Spleen (tissue), 7 donors: Measurements from ENCODE around the gene DENND2D.

Experiments used
- CTCF ChIP-seq, 11 experiments: fragments of 200-600 bp in 7 of 11; fragments of 450-650 bp in 4 of 11; sonication (generic) in 4 of 11; IDR thresholded peaks in 8 of 11; conservative IDR thresholded peaks in 3 of 11; 1 replicate in 7 of 11; 2 replicates in 4 of 11; pipeline versions ENCODE4 v1.4.0 to v1.8.0; 2016 to 2021; ENCODE audit warnings: antibody characterized with exemption in 11 of 11, inconsistent platforms in 4 of 11, mild to moderate bottlenecking in 1 of 11
- POLR2A ChIP-seq, 3 donors: fragments of 450-650 bp; IDR thresholded peaks; one replicate each; pipeline ENCODE4 v1.5.1; 2017; ENCODE audit warnings: antibody characterized with exemption in 3 of 3, mild to moderate bottlenecking in 1 of 3
- POLR2AphosphoS5 ChIP-seq, 3 donors: sonication (generic); formaldehyde crosslinking; IDR thresholded peaks; one replicate each; pipeline ENCODE4 v1.5.1; 2017; ENCODE audit warnings: antibody characterized with exemption in 3 of 3
- donor health status: DM: no; HTN: no; CAD: no; lungs with moderate emphysema.
- donor health status: DM: no; HTN: no; CAD: no.
- donor health status: DM: no; HTN: no; CAD: no.

- TF ChIP-seq POLR2A (IDR thresholded peaks at IDR 0.05) (no peak), CTCF (IDR thresholded peaks at IDR 0.05 in 8 of 11, conservative IDR thresholded peaks at IDR 0.05 in 3 of 11) (no peak), POLR2AphosphoS5 (IDR thresholded peaks at IDR 0.05) (no peak)
Measured at GRCh38 chr1:111221276-111221632, 20.8 kb upstream of the DENND2D start.
